CD4-positive, alpha-beta T cell (primary cell): Measurements from ENCODE around the gene MIOS. TPM values are rescaled to one million over a fixed set of nuclear protein-coding genes. Genes with fewer than 3 reads are reported as not detected.
A peak's percentile ranks its signal among the peaks of the same experiment; 100 is the strongest.

Experiments
- ATAC-seq: fragments of 200-7000 bp; cut with Tn5 transposase; one replicate; pipeline ENCODE4 v1.10.0; 2022; ENCODE audit warnings: mild to moderate bottlenecking; ENCODE audit not compliant: poor library complexity
- CTCF ChIA-PET: fragments of 350-600 bp; sonication (Branson Sonifier 250); formaldehyde crosslinking; loops from one replicate; lab custom pipeline; 2021; ENCODE audit warnings: antibody characterized with exemption, inconsistent platforms; lab: Charles Lee
- POLR2A ChIA-PET: fragments of 350-600 bp; sonication (Branson Sonifier 250); formaldehyde crosslinking; loops from one replicate; lab custom pipeline; 2021; ENCODE audit warnings: antibody characterized with exemption, inconsistent platforms; lab: Charles Lee
- DNase-seq, 14 experiments: peaks; one replicate each; pipeline ENCODE4 v3.0.0-alpha.2; 2013 to 2020; ENCODE audit warnings: mixed read lengths in 2 of 14
- H3K27ac ChIP-seq, 2 donors: one replicate each; pipeline versions ENCODE4 v1.5.1 to v1.7.0; 2013; ENCODE audit warnings: low read length in 2 of 2, low read depth in 1 of 2, mild to moderate bottlenecking in 1 of 2
- H3K27me3 ChIP-seq, 2 experiments: 1 replicate in 1 of 2; 2 replicates in 1 of 2; pipeline versions ENCODE4 v1.6.1 to v1.7.0; 2013; ENCODE audit warnings: low read length in 2 of 2, control low read depth in 1 of 2, mild to moderate bottlenecking in 1 of 2, moderate library complexity in 1 of 2; ENCODE audit not compliant: insufficient read depth in 2 of 2, control insufficient read depth in 1 of 2
- H3K36me3 ChIP-seq: one replicate; pipeline ENCODE4 v1.6.1; 2013; ENCODE audit warnings: low read length, control low read depth; ENCODE audit not compliant: insufficient read depth
- H3K4me1 ChIP-seq: one replicate; pipeline ENCODE4 v1.6.1; 2013; ENCODE audit warnings: low read length, control low read depth; ENCODE audit not compliant: insufficient read depth
- H3K4me3 ChIP-seq: one replicate; pipeline ENCODE4 v1.5.1; 2013; ENCODE audit warnings: mild to moderate bottlenecking, low read length, moderate library complexity
- H3K9me3 ChIP-seq, 2 experiments: 1 replicate in 1 of 2; 2 replicates in 1 of 2; pipeline versions ENCODE4 v1.6.1 to v1.7.0; 2013; ENCODE audit warnings: low read length in 2 of 2, mild to moderate bottlenecking in 2 of 2, control low read depth in 1 of 2, moderate library complexity in 1 of 2; ENCODE audit not compliant: control insufficient read depth in 1 of 2, insufficient read depth in 1 of 2
- H3K27ac Mint-ChIP-seq: one replicate; pipeline ENCODE4 v1.8.0; 2020; ENCODE audit warnings: mixed read lengths
- H3K27me3 Mint-ChIP-seq: one replicate; pipeline ENCODE4 v1.8.0; 2021; ENCODE audit warnings: mixed read lengths
- H3K36me3 Mint-ChIP-seq: one replicate; pipeline ENCODE4 v1.8.0; 2021; ENCODE audit warnings: low read depth, mixed read lengths
- H3K4me1 Mint-ChIP-seq: one replicate; pipeline ENCODE4 v1.8.0; 2021; ENCODE audit warnings: low read depth, mixed read lengths
- H3K4me3 Mint-ChIP-seq: one replicate; pipeline ENCODE4 v1.8.0; 2020; ENCODE audit warnings: mild to moderate bottlenecking, mixed read lengths
- H3K9me3 Mint-ChIP-seq: one replicate; pipeline ENCODE4 v1.8.0; 2020; ENCODE audit warnings: mixed read lengths
- intact Hi-C, 2 experiments: fragments of 100-400 bp; cut with DNase I in 1 of 2; cut with micrococcal nuclease in 1 of 2; formaldehyde crosslinking; loops; one replicate each; pipeline versions ENCODE4 v1.15.1 to v1.9.0; 2023 to 2025; cut with DNase I, micrococcal nuclease
- total RNA-seq, 174 experiments: library from RNA in 2 of 174; stranded (reverse) in 2 of 174; gene quantifications; one replicate each; pipeline ENCODE4 v1.2.3 and lab custom pipeline; 2021 to 2026
- TF ChIP-seq, protein P1 (sequence below): fragments of 200-600 bp; IDR thresholded peaks from one replicate; pipeline ENCODE4 v1.8.0; 2022; ENCODE audit warnings: antibody characterized with exemption, mild to moderate bottlenecking

MIOS gene
- total RNA-seq, 2 experiments from 2014 or later, result 30.8 to 33.3 TPM

DNA sequence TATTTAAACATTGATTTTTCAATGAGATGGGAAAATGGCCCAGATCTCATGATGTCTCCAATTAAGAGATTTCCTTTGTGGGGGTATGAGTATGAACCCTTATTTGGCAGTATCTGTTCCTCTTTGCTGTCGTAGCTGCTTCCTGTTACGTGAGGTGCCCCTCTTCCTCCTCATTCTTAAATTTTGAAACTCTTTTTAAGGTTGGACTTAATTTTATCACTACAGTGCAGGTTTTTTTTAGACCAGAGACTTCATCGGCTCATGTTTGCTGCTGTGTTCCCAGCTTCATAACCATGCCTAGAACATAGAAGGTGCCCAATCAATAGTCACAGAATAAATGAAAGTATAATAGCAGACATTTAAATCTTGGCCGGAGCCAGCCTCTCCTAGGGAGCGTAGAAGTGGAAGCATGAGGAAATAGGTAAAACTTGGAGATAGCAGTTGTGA, 2.4 kb downstream of the MIOS start:
- POLR2A ChIA-PET, result interaction anchor here (0.6 to 6.0 kb wide), 5 partner anchors 10 to 399 kb away, joined by 3 to 36 read pairs (median 3); partner anchors contain the start of genes C1GALT1, GLCCI1 and UMAD1

DNA sequence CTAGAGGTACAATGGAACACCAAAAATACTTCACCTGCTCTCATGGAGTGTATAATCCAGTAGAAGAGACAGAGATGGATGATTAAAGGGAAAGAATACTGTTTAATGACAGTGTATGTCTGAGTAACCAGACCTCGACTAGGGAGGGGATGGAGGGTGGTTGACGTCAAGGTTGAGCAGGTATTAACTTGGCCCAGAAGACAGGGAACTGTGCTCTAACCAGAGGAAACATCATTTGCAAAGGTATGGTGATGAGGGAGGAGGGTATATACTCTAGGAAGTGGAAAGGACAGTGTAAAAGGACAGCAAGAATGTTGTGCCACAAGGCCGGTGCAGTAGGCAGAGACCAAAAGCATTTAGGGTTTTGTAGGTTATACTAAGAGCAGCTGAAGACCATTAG, 2.9 kb downstream of the MIOS start:
- CTCF ChIA-PET, result interaction anchor here (1.4 kb wide), 1 partner anchor 388 kb away, joined by 4 read pairs; the partner anchor contains the start of gene C1GALT1
- peaks cover 4% of the 10 kb centered on the region for H3K36me3 ChIP-seq
- TF ChIP-seq, protein P1, sequence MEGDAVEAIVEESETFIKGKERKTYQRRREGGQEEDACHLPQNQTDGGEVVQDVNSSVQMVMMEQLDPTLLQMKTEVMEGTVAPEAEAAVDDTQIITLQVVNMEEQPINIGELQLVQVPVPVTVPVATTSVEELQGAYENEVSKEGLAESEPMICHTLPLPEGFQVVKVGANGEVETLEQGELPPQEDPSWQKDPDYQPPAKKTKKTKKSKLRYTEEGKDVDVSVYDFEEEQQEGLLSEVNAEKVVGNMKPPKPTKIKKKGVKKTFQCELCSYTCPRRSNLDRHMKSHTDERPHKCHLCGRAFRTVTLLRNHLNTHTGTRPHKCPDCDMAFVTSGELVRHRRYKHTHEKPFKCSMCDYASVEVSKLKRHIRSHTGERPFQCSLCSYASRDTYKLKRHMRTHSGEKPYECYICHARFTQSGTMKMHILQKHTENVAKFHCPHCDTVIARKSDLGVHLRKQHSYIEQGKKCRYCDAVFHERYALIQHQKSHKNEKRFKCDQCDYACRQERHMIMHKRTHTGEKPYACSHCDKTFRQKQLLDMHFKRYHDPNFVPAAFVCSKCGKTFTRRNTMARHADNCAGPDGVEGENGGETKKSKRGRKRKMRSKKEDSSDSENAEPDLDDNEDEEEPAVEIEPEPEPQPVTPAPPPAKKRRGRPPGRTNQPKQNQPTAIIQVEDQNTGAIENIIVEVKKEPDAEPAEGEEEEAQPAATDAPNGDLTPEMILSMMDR, result no peak
- ATAC-seq, result no peak
- Mint-ChIP-seq H3K4me1 (peaks cover 38% of the 10 kb centered on the region), H3K9me3 (no peaks in the 10 kb centered on the region), H3K4me3 (peak overlapping the region; percentile 89), H3K36me3 (peaks cover 31% of the 10 kb centered on the region), H3K27ac (peak overlapping the region; percentile 87), H3K27me3 (no peaks in the 10 kb centered on the region)
- POLR2A ChIA-PET, result interaction anchor here (1.1 to 6.0 kb wide), 4 partner anchors 10 to 388 kb away, joined by 3 to 36 read pairs (median 6); partner anchors contain the start of genes C1GALT1 and UMAD1
- peak in 1 of 14 experiments; percentile 20 for DNase-seq
- H3K4me1 ChIP-seq, result peaks cover 29% of the 10 kb centered on the region
- peak overlapping the region; percentile 13 for H3K4me3 ChIP-seq
- peak overlapping the region; percentile 18 to 59 for H3K27ac ChIP-seq
- intact Hi-C loops, result loop anchor here (5.0 to 10.0 kb wide), 2 partner anchors 73 to 385 kb away; partner anchors contain the start of genes C1GALT1 (in 1 of the 2) and UMAD1 (in 1 of the 2)
- H3K27me3 ChIP-seq, result no peaks in the 10 kb centered on the region
- H3K9me3 ChIP-seq, result no peaks in the 10 kb centered on the region

More for the DNA sequence above, 2.4 kb downstream of the MIOS start:
- Histone ChIP-seq H3K9me3 (no peaks in the 10 kb centered on the region), H3K36me3 (peaks cover 4% of the 10 kb centered on the region), H3K27ac (peak overlapping the region; percentile 18 to 59), H3K4me3 (peak overlapping the region; percentile 13), H3K27me3 (no peaks in the 10 kb centered on the region), H3K4me1 (peaks cover 29% of the 10 kb centered on the region)
- Mint-ChIP-seq H3K9me3 (no peaks in the 10 kb centered on the region), H3K36me3 (peaks cover 27% of the 10 kb centered on the region), H3K27me3 (no peaks in the 10 kb centered on the region), H3K4me3 (peak overlapping the region; percentile 89), H3K27ac (peak overlapping the region; percentile 87), H3K4me1 (peaks cover 38% of the 10 kb centered on the region)
- intact Hi-C loops, result loop anchor here (5.0 to 10.0 kb wide), 2 partner anchors 73 to 384 kb away; partner anchors contain the start of genes C1GALT1 (in 1 of the 2) and UMAD1 (in 1 of the 2)
- CTCF ChIA-PET, result interaction anchor here (1.3 to 1.4 kb wide), 2 partner anchors 11 to 387 kb away, joined by 3 to 4 read pairs; partner anchors contain the start of gene C1GALT1
- TF ChIP-seq, protein P1, result no peak
- ATAC-seq (peak; percentile 42), DNase-seq (peak in 4 of 14 experiments; percentile 7 to 72 (median 62))

DNA sequence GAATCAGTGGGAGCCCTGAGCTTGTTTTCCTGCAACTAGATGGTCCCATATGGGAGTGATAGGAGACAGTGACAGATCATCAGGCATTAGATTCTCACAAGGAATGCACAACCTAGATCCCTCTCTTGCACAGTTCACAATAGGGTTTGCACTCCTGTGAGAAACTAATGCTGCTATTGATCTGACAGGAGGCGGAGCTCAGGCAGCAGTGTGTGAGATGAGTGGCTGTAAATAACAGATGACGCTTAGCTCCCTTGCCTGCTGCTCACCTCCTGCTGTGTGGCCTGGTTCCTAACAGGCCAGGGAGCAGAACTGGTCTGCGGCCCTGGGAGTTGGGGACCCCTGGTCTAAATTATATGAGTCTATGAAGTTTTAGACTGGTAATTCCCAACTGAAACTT, 3.9 kb downstream of the MIOS start:
- H3K27ac ChIP-seq, result no peak overlapping the region
- no peaks in the 10 kb centered on the region for H3K9me3 Mint-ChIP-seq
- no peaks in the 10 kb centered on the region for H3K9me3 ChIP-seq
- peaks cover 33% of the 10 kb centered on the region for H3K36me3 Mint-ChIP-seq
- intact Hi-C loops, result no loop called here
- peaks cover 40% of the 10 kb centered on the region for H3K4me1 Mint-ChIP-seq
- CTCF ChIA-PET, result interaction anchor here (1.4 kb wide), 1 partner anchor 389 kb away, joined by 3 read pairs; no protein-coding TSS in a partner anchor
- H3K27me3 Mint-ChIP-seq, result no peaks in the 10 kb centered on the region
- H3K4me3 ChIP-seq, result no peak overlapping the region
- ATAC-seq (no peak), DNase-seq (no peak)
- no peaks in the 10 kb centered on the region for H3K27me3 ChIP-seq
- peaks cover 25% of the 10 kb centered on the region for H3K4me1 ChIP-seq
- TF ChIP-seq, protein P1, result no peak
- POLR2A ChIA-PET, result interaction anchor here (1.8 kb wide), 1 partner anchor 70 kb away, joined by 8 read pairs; the partner anchor contains the start of gene UMAD1
- peaks cover 4% of the 10 kb centered on the region for H3K36me3 ChIP-seq
- H3K27ac Mint-ChIP-seq, result peak overlapping the region; percentile 87
- no peak overlapping the region for H3K4me3 Mint-ChIP-seq
